Renal cortical epithelial cell (primary cell): ENCODE measurements around the gene RAB3GAP1. TPM values are rescaled to one million over a fixed set of nuclear protein-coding genes. Genes with fewer than 3 reads are reported as not detected.
"Not testable (repeated sequence)": the region's sequence is repeated elsewhere in the genome, so short reads cannot be mapped to it uniquely, and the experiment has no call there.

ENCODE experiments used
- DNase-seq: peaks from one replicate; pipeline ENCODE4 v3.0.0-alpha.2; 2011; ENCODE audit warnings: low read depth
- total RNA-seq: library from RNA; depleted of rRNA; stranded (reverse); fragments of >200 nt; gene quantifications from 2 replicates; pipeline ENCODE4 v1.2.3, GENCODE V29; 2014

Gene RAB3GAP1
- total RNA-seq, 1 donor from 2014 or later: 95.4 TPM

- DNase-seq: not testable (repeated sequence)
Observed at GRCh38 chr2:135105513-135106316, 53.6 kb downstream of the RAB3GAP1 start.

DNA sequence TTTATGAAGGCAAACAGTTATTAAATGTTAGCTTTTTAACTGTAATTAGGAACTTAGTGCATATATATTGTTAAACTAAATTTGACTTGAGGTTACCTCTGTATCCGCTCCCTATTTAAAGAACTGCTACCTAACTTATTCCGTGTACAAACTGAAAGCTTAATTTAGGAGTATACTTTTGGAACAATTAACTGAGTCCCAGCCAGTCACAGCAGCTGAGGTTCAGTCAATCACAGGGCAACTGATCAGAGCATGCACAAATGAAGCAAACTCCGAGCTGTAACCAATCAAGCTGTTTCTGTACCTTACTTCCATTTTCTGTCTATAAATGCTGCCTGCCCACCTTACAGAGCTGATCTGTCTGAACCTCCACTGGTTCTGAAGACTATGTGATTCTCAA lies 61.2 kb downstream of the RAB3GAP1 start:
- DNase-seq: no peak

- no peak for DNase-seq
Observed at GRCh38 chr2:135119582-135119981, 67.5 kb downstream of the RAB3GAP1 start.

DNA sequence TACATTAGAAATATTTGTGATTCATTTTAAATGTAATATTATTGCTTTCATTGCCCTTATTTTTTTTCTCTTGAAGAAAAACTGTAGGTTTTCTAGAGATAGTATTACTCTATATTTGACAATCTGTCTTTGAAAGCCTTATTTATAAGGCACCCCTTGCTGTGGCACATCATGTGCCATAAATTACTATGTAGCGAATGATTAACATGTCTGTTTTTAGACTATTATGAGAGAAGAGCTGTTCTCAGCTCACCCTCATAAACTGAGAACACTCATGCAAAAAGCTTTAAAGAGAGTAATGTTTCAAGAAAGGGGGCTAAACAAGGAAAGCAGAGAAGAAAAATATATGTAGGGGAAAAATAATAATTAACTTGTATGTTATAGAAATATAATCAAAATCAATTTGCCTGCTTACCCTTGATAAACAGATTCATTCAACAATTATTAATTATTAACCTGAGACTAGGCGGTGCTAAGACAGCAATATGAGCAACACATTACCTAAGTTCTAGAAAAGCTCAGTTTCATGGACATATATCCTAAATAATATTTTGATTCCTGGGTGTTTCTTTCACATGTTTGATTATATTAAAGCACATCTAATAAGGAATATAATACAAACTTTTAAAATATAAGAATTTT lies 69.0 kb downstream of the RAB3GAP1 start:
- DNase-seq: peak; percentile 70

DNA sequence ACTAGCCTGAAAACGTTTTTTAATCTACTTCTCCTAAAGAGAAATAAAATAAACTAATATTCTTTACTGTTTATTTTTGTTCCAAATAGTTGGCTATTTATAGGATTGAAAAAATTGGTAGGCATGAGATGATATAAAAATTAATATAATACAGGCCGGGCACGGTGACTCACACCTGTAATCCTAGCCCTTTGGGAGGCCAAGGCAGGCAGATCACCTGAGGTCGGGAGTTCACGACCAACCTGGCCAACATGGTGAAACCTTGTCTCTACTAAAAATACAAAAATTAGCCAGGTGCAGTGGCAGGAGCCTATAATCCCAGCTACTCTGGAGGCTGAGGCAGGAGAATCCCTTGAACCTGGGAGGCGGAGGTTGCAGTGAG lies 69.6 kb downstream of the RAB3GAP1 start:
- DNase-seq: not testable (repeated sequence)

DNA sequence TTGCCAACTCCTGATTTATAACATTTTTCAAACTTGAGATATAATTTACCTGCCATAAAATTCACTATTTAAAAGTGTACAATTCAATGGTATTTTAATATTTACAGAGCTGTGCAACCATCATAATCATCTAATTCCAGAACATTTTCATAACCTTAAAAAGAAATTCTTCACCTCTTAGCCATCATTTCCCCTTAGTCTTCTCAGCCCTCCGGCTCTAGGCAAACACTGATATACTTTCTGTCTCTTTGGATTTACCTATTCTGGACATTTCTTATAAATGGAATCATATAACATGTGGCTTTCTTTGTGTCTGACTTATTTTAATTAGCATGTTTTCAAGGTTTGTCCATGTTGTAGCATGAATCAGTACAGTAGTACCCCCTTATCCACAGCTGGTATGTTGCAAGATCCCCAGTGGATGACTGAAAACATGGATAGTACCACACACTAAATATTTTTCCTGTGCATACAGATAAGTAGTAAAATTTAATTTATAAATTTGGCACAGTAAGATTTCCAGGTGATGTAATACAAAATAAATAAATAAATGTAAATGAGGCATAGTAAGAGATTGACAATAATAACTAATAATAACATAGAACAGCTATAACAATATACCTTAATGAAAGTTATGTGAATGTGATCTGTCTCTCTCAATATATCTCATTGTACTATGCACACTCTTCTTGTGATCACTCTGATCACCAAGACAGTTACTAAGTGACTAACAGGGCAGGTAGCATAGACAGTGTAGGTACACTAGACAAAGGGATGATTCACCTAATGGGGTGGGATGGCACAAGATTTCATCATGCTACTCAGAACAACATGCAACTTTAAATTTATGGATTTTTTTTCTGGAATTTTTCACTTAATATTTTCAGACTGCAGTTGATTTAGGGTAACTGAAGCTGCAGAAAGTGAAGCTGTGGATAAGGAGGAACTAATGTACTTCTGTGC lies 73.1 kb downstream of the RAB3GAP1 start:
- DNase-seq: peak; percentile 31

GRCh38 chr2:135125940-135126339 lies 73.8 kb downstream of the RAB3GAP1 start:
- DNase-seq: no peak

DNA sequence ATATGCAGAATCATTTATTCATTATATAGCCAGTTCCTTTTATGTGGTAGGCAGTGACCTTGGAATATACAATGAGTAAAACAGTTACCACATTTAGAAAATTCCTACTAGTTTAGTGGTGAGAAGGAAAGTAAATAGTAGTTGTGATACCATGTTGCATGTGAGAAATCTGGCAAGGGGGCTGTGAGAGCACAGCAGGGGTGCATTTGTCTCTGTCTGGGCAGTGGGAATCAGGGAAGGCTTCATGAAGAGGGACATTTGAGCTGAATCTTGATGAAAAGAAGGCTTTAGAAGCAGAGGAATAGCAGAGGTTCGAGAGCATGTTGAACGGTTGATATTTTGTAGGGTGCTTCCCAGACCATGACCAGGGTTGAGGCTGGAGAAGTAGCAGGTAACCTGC lies 78.7 kb downstream of the RAB3GAP1 start:
- no peak for DNase-seq

- DNase-seq: no peak
Observed at GRCh38 chr2:135132314-135132713, 80.2 kb downstream of the RAB3GAP1 start.

DNA sequence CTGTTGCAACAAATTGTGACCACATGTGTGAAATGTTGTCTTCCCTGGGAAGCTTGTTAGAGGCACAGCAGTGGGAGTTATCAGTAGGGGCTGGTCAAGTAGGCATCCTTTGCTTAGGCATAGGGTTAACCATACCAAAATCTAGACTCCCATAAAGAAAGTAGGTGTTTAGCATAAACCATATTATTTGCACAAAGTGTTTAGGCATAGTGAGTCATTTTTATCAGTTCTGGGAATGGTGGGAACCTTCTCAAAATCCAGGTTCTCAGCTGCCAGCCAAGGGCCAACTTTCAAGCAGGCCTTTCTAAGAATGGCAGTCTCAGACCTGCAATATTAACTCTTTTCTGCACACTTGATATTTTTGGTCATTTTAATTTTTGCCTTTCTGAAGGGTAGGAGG lies 88.5 kb downstream of the RAB3GAP1 start:
- DNase-seq: no peak

- DNase-seq: no peak
Observed at GRCh38 chr2:135142323-135142722, 90.2 kb downstream of the RAB3GAP1 start.

DNA sequence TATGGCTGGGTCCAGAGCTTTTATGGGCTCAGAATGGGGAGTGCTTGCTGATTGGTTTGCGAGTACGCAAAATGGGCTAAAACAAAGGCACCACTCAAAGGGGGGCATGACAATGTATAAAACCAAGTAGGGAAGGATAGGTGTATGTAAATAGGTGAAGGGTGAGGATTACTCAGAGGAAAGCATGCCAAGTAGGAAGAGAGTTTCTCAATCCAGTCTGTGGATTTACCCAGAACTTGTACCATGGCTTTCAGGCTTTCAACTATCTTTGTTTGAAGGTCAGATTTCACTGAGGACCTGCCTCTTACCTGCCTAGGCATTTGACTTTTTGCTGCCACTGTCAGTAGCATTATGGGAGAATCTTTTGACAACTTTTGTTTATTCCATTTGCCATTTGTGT lies 92.3 kb downstream of the RAB3GAP1 start:
- DNase-seq: peak; percentile 33

DNA sequence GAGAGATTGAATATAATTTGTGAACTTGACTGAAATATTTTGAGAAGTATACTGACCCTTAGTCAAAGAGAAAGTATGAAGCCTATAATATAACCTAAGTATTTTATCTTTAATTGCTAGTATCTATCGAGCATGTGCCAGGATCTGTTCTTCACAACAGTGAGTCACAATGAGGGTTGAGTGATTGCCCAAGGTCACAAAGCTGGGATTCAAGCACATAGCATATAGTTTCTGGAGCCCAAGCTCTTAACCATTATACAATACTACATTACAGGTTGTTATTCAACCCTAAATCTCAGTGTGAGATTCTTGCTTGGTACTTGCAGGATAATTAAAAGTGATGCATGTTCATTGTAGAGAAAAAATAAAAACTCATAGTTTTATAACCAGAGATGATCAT lies 97.2 kb downstream of the RAB3GAP1 start:
- peak; percentile 61 for DNase-seq

GRCh38 chr2:135150725-135151124 lies 98.6 kb downstream of the RAB3GAP1 start:
- peak; percentile 93 for DNase-seq

GRCh38 chr2:135151615-135152014 lies 99.5 kb downstream of the RAB3GAP1 start:
- no peak for DNase-seq

GRCh38 chr2:135152361-135152760 lies 100.3 kb downstream of the RAB3GAP1 start:
- no peak for DNase-seq

DNA sequence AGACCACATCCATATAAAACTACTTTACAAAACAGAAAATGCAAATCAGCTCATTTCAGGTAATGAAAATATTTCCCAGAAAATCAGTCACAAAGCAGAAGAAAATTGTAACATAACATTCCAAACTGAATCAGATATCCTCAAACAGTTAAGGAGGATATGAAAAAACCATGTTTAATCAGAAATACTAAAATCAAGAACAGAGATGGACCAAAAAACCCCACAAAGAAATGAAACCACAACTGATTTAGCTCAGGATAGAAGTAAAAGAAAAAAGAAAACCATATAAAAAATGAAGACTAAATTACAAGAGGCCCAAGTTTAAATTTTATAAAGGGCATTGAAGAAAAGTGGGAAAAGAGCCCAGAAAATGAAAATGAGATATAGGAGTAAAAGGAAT lies 102.9 kb downstream of the RAB3GAP1 start:
- DNase-seq: no peak

- DNase-seq: no peak
Observed at GRCh38 chr2:135157856-135158255, 105.8 kb downstream of the RAB3GAP1 start.

DNA sequence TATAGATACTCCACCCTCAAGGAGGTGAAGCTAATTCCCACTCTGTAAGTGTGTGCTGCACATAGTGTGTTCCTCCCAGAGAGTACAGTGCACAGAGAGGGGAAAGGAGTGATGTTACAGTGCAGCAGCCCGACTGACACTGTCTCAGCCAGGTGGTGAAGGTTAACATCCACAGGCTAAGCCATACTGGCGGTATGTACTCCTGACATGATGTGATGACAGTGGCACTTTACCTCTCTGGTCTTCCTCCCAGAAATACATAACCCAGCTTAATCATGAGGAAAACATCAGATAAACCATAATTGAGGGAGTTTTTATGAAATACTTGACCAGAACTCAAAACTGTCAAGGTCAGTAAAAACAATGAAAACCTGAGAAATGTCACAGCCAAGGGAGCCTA lies 107.1 kb downstream of the RAB3GAP1 start:
- DNase-seq: no peak

DNA sequence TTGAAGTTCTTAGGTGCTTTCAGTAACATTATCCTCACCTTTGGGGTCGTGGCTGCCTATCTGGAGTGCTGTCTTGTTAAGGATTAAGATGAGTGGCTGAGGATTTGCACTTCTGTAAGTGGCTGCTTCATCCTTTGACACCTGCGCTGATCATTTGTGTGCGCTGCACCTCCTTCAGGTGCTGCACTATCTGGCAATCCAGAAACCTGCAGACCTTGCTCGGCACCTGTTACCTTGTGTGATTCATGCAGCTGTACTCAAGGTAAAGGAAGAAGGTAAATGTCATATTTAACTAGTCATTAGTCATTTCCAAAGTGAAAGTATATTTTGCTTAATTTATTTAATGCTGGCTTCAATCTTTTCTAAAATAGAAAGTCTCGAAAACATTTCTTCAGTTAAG lies 110.3 kb downstream of the RAB3GAP1 start:
- no peak for DNase-seq

DNA sequence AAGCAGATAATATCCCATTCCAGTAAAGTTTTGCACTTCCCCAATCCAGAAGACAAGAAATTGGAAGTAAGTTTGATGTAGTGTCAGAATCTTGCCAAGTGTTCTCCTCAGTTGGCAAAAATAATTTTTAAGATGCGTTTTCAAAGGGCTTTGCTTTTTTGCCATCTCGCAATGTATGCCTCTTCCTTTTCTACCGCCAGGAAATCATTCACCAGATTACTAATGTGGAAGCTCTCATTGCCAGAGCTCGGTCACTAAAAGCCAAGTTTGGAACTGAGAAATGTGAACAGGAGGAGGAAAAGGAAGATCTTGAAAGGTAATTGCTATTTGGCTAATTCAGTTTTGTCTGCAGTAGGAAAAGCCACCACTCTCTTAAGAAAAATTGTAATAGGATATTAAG lies 110.7 kb downstream of the RAB3GAP1 start:
- no peak for DNase-seq

DNA sequence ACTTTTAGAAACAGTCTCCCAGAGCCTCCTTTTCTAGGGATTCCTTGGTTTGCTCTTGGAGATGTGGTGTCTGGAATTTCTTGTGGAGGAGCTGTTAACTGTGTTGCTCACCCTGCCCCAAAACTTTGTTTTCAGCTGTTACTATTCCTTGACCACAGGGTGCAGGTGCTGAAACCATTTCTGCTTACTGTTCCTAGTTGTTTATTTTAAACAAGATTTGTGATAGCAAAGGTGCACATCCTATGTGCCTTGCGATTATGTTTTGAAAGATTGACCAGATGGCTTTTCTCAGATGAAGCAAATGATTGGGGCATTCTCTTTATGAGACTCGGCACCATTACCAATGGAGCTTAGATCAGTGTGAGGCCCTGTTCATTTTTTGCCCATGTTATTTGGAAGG lies 111.2 kb downstream of the RAB3GAP1 start:
- DNase-seq: no peak
